HG02981 (cell line): ENCODE results near the gene MARCHF3.
A peak's percentile ranks its signal among the peaks of the same experiment; 100 is the strongest.

Experiments used
- ATAC-seq: cut with Tn5 transposase; IDR thresholded peaks from one replicate; pipeline ENCODE4 v1.9.1; 2021; ENCODE audit warnings: mild to moderate bottlenecking, moderate library complexity; ENCODE audit not compliant: unreplicated experiment

The MARCHF3 gene

GRCh38 chr5:126884269-126884819 lies 146.0 kb downstream of the MARCHF3 start:
- no peak for ATAC-seq

- ATAC-seq, result no peak
Measured at GRCh38 chr5:126883564-126884245, 146.7 kb downstream of the MARCHF3 start.

- ATAC-seq, result no peak
Measured at GRCh38 chr5:126881821-126882600, 148.3 kb downstream of the MARCHF3 start.

- ATAC-seq, result no peak
Measured at GRCh38 chr5:126878634-126879033, 151.7 kb downstream of the MARCHF3 start.

- no peak for ATAC-seq
Measured at GRCh38 chr5:126878085-126878484, 152.3 kb downstream of the MARCHF3 start.

GRCh38 chr5:126877602-126878001 lies 152.8 kb downstream of the MARCHF3 start:
- no peak for ATAC-seq

- no peak for ATAC-seq
Measured at GRCh38 chr5:126875303-126875785, 155.0 kb downstream of the MARCHF3 start.

- ATAC-seq, result no peak
Measured at GRCh38 chr5:126872561-126873354, 157.6 kb downstream of the MARCHF3 start.

- ATAC-seq, result no peak
Measured at GRCh38 chr5:126871441-126871840, 158.9 kb downstream of the MARCHF3 start.

- ATAC-seq, result peak; percentile 63
Measured at GRCh38 chr5:126869005-126869451, 161.3 kb downstream of the MARCHF3 start.

GRCh38 chr5:126868338-126869004 lies 161.9 kb downstream of the MARCHF3 start:
- ATAC-seq, result no peak

- no peak for ATAC-seq
Measured at GRCh38 chr5:126866851-126867636, 163.3 kb downstream of the MARCHF3 start.

GRCh38 chr5:126865299-126865698 lies 165.1 kb downstream of the MARCHF3 start:
- ATAC-seq, result no peak

GRCh38 chr5:126864042-126864688 lies 166.2 kb downstream of the MARCHF3 start:
- ATAC-seq, result no peak

GRCh38 chr5:126863402-126863801 lies 167.0 kb downstream of the MARCHF3 start:
- no peak for ATAC-seq

- ATAC-seq, result no peak
Measured at GRCh38 chr5:126858441-126858840, 171.9 kb downstream of the MARCHF3 start.

- no peak for ATAC-seq
Measured at GRCh38 chr5:126857472-126858410, 172.6 kb downstream of the MARCHF3 start.

- no peak for ATAC-seq
Measured at GRCh38 chr5:126855266-126855665, 175.1 kb downstream of the MARCHF3 start.
